ENCODE data around the gene FAM3A.

Gene FAM3A

DNA sequence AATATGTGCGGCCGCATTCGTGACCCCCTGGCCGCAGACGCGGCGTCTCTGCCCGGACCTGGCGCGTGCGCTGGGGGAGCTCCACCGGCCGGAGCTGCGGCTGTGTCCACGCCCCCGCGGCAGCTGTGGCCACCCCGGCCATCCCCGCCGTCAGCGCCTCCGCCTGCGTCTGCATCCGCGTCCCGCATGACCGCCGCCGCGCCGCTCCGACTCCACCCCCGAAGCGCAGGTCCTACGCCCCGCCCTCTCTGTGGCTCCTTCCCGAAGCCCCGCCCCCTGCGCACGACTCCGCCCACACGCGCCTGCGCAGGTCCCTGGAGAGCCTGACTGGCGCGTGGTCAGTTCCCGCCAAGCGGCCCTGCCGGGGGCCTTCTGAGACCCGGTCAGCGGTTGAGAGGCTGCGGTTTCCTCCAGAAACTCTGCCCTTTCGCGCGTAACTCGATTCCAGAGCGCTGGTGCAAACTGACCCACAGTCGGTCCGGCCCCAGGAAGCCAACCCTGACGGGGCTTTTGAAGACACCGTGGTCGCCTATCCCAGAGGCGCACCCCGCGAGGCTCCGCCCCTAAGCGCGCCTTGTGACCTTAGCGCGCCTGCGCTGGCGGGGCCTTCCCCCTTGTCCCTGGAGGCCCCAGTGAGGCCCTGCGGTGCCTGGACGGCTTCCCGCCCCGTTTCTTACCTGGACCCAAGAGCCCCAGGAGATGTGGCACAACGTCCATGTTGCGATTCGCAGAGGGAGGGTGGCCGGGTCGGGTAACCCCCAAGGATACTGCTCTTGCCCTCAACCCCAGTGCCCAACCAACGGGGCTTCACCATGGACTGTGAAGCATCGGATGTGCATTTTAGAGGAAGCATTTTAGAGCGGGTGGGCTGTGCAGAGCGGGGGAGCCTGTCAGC is 37.1 kb downstream of the FAM3A start, which contains the start of gene LAGE3:
TSS of gene LAGE3 (minus strand) at position 554 of the 895 bp plus-strand sequence. CDS start at position 188, 366 bp downstream.
- DNase-seq = peak; percentile 95

DNA sequence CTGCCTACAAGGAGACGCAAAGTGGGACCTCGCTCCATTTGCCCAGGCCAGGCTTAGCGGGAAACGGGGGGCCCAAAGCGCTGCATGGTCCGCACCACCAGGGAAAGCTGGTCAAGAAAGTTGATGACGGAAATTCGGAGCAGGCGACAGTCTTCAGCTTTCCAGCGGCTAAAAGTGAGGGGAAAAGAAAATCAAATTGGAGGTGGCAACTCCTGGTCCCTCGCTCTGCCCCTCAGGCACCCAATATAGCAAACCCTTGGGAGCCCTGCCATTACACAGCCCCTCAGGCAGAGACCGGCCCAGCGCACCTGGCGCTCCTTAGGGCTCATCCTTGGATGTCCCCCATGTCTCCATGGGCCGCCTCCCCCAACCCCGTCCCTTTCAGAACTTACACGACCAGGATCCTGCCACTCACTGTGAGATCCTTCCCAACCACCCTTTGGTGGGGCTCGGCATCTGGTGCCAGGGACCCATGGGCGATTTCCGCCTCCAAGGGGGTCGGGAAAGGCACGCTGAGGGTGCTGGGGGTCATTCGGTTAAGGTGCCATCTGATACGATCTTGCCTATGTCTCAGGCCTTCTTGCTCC is 38.0 kb downstream of the FAM3A start:
- no peak for DNase-seq

DNA sequence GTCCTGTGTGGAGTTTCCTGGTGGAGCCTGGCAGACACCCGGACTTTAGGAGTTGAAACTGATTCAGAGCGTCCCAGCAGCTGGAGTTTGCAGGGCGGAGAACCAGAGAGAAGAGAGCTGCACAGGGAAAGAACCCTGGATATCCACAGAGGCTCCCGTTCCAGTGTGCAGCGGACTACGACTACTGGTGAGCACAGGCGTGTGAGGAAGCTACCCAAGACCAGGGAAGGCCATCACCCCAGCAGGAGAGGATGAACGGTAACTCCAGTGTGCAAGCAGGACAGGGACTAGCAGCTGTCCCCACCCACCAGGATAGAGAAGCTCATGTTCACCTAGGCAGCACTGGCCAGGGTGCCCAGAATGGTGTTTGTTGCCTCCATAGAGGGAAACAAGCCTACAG is 39.2 kb downstream of the FAM3A start:
- DNase-seq = no peak

DNA sequence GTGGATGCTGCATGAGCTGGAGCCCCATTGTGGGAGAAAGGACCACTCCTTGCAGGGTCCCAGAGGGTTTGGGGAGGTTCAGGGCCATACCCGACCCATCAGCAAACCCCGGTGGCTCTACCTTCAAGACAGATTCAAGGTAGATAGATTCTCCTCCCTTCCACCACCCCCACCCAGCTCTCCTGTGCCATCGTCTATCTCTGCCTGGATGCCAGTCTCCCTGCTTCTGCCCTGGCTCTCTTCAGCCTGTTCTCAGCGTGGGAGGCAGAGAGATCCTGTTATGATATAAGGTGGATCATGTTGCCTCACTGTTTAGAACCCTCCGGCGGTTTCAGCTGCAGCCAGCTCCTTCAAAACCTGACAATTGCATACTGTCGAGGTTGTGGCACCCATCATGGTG is 42.3 kb downstream of the FAM3A start:
- DNase-seq = no peak

DNA sequence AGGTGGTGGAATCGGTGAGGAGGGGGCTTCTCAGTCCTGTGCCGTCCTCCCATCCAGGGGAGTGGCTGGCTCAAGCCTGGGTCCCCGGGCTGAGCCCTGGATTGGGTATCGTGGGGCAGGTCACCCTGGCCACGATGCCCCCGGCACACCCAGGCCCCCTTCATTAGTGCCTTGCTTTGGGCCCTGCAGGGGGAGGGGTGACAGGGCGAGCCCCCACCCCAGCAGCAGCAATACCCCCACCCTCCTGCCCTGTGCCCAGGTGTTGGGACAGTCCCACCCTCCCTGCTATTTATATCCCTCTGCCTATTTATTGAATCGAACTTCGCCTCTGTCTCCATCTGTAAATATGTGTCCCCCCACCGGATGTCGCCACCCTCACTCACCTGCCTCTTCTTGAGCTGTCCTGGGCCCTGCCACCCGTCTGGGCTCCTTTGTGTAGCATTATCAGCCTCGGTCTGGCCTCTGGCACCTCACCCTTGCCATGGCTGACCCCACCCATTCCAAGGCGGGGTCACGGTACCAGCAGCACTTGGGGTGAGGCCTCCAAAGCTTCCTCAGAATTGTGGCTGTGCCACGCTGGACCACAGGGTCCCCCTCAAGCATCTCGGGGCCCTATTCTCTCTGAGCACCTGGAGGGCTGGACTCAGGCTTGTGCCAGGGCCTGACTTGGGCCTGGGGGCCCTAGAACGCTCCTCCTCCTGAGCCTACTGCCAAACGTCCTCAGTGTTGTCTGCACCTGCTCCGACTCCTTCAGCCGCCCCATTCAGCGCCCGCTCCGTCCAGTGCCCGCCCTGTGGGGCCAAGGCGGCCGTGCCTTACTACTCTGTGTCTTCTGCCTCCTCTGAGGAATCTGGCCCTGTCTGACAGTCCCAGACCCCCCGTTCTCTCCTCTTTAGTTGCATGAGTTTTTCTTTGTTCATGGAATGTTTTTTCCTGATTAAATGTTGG is 43.1 kb downstream of the FAM3A start:
- DNase-seq = peak; percentile 64

DNA sequence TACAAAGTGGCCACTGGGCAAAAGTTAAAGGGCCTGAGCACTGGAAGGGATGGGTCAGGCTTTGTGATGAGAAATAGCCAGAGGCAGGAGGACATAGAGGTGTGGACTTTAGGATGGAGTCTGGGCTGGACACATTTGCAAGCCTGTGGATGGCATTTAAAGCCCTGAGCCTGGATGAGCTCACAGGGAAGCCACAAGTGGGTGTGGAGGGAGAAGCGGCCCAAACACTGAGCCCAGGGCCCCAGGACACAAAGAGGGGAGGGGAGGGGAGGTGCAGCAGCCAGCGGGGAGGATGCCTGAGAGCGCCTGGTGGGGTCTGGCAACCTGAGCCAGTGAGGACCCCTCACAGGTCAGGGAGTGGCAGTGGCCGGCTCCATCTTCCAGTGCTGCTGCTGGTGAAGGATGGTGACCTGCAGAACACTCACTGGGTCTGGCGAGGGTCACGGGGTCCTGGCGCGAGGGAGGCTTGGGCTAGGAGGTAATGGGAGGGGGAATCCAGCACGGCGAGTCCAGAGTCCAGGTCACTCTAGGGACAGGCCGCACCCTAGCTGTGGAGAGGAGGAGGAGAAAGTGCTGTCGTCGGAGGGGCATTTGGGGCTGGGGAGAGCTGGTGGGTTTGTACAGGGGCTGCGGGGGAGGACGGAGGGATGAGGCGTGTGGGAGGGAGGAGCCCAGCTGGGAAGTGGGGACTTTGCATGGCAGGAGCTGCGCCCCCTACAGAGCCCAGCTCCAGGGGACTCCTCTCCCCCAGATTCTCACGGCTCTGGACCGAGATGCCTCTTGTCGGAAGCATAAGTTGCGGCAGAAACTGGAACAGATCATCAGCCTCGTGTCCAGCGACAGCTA is 44.0 kb downstream of the FAM3A start:
- no peak for DNase-seq

DNA sequence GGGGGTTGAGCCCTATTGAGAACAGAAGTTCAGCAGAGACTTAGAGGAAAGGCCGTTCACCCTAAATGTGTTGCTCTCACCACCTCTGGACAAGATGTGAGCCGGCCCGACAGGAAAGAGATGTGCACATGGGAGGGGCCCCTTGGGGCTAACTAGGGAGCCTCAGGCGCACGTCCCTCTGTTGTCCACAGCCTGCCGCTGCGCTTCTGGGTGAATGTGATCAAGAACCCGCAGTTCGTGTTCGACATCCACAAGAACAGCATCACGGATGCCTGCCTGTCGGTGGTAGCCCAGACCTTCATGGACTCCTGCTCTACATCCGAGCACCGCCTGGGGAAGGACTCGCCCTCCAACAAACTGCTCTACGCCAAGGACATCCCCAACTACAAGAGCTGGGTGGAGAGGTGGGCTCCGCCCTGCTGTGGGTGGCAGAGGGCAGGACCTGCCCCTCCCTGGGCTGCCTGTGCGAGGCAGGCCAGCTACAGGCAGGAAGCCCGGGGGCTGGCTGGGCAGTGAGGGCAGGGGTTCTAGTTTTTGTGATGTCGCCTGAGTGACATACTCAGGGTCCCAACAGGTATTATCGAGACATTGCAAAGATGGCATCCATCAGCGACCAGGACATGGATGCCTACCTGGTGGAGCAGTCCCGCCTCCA is 45.0 kb downstream of the FAM3A start:
- no peak for DNase-seq

DNA sequence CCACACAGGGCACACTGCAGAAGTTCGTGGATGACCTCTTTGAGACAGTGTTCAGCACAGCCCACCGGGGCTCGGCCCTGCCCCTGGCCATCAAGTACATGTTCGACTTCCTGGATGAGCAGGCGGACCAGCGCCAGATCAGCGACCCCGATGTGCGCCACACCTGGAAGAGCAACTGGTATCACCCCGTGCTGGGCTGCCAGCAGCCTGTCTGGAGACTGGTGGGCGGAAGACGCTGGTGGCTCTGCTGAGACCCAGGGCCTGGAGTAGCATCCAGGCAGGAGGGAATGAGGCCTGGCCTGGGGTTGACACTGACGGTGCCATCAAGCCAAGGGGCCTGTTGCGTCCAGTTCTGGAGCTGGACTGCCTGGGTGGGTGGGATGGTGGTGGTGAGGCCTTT is 45.6 kb downstream of the FAM3A start:
- DNase-seq = no peak

DNA sequence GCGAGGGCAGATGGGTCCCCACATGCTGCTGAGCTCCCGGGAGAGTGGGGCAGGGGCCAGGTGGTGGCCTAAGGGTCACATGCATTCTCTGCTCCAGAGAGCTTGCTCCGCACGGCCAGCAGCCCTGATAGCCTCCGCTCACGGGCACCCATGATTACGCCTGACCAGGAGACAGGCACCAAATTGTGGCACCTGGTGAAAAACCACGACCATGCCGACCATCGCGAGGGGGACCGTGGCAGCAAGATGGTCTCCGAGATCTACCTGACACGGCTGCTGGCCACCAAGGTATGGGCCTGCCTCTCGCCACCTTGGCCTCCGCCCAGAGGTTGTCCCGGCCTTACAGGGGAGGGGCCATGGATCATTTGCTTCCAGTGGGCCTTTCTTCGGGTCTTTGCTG is 46.2 kb downstream of the FAM3A start:
- no peak for DNase-seq

DNA sequence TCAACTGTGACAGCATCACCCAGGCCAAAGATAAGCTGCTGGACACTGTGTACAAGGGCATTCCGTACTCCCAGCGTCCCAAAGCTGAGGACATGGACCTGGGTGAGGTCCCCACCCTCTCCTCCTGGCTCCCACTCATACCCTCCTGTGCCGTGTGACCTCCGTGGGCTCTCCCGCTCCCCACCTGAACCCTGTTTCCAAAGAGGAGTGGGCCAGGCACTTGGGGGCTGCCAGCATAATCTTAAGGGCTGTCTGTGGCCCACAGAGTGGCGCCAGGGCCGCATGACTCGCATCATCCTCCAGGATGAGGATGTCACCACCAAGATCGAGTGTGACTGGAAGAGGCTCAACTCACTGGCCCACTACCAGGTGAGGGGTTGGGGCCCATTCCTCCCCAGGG is 46.9 kb downstream of the FAM3A start:
- no peak for DNase-seq

DNA sequence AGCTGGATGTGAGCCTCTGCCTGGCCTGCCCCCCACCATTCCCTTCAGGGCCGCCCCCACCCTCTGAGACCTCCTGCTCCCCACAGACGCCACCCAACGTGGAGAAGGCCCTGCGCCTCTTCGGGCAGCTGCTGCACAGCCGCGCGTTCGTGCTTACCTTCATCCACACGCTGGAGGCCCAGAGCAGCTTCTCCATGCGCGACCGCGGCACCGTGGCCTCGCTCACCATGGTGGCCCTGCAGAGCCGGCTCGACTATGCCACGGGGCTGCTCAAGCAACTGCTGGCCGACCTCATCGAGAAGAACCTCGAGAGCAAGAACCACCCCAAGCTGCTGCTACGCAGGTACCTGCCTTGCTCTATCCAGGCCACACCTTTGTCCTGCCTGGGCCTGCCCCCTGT is 47.8 kb downstream of the FAM3A start:
- DNase-seq = no peak

DNA sequence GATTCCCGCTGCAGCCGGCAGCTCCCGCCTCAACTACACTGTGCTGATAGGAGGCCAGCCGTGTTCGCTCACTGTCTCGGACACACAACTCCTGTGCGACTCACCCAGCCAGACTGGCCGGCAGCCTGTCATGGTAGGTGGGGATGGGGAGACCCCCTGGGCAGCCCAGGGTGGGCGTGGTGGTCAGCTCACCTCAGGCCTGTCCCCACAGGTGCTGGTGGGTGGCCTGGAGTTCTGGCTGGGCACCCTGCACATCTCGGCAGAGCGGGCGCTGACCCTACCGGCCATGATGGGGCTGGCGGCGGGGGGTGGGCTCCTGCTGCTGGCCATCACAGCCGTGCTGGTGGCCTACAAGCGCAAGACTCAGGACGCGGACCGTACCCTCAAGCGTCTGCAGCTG is 48.5 kb downstream of the FAM3A start:
- DNase-seq = no peak

DNA sequence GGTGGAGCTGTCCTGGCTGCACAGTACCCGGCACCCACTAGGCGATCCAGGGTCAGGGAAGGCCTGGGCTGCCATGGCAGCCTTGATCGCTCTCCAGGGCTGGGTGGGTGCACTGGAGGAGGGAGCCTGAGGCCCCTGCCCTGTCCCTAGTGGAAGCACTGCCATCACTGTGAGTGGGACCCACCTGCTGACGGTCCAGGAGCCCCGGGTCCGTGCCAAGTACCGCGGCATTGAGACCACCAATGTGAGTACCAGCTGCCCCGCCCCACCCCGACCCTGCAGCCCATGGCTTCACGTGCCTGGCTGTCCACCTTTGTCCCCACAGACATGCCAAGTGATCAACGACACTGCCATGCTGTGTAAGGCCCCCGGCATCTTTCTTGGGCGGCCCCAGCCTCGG is 49.1 kb downstream of the FAM3A start:
- no peak for DNase-seq

DNA sequence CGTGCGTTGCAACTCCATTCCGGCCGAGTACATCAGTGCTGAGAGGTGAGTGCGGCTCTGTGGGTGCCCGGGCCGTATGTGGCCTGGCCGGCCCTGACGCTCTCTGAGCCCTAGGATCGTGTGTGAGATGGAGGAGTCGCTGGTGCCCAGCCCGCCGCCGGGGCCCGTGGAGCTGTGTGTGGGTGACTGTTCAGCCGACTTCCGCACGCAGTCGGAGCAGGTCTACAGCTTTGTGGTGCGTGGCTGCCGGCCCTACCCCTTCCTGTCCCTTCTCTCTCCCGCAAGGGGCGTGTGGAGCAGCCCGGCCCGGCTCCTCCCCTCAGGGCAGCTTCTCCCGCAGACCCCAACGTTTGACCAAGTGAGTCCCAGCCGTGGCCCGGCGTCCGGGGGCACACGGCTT is 50.0 kb downstream of the FAM3A start:
- no peak for DNase-seq

DNA sequence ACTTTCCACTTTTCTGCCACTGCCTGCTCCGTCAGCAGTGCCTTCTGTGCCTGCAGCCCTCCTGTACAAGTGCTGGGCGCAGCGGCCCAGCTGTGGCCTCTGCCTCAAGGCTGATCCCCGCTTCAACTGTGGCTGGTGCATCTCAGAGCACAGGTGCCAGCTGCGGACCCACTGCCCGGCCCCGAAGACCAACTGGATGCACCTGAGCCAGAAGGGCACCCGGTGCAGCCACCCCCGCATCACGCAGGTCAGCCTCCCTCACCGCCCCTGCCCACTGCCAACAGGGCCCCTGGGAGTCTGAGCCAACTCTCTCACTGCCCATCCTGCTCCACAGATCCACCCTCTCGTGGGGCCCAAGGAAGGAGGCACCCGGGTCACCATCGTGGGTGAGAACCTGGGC is 50.4 kb downstream of the FAM3A start:
- DNase-seq = no peak

DNA sequence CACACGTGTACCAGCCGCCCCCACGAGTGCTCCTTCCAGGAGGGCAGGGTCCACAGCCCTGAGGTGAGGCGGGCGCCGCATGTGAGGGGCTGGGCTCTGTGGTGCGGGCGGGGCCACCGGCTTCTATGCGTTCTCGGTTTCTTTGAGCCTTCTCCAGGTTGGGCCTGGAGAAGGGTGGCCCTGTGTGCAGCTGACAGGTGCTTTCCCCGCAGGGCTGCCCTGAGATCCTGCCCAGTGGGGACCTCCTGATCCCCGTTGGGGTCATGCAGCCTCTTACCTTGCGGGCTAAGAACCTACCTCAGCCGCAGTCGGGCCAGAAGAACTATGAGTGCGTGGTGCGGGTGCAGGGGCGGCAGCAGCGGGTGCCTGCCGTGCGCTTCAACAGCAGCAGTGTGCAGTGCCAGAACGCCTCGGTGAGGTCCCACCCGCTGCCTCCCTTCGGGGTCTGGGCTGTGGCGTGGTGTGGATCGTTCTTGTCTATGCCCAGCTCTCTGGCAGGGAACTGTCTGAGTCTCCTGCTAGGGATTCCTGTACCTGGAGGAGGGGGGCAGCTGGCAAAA is 51.1 kb downstream of the FAM3A start:
- DNase-seq = no peak

DNA sequence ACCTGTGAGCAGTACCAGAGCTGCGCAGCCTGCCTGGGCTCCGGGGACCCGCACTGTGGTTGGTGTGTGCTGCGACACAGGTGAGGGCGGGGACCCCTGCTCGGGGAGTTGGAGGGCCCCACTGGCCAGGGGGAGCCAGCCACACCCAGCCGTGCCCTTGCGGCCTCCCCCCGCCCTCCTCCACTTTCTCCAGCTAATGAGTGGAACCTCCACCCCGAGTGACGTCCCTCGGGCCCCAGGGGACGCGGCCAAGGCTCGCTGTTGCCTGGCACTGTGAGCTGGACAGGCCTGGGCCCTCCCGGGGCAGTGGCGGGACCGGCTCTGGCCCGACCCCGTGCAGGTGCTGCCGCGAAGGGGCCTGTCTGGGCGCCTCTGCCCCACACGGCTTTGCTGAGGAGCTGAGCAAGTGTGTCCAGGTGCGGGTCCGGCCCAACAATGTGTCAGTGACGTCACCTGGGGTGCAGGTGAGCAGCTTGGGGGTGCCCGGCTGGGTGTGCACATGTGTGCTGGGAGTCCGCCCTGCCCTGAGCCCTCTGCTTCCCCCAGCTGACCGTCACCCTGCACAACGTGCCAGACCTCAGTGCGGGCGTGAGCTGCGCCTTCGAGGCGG is 52.3 kb downstream of the FAM3A start:
- no peak for DNase-seq

DNA sequence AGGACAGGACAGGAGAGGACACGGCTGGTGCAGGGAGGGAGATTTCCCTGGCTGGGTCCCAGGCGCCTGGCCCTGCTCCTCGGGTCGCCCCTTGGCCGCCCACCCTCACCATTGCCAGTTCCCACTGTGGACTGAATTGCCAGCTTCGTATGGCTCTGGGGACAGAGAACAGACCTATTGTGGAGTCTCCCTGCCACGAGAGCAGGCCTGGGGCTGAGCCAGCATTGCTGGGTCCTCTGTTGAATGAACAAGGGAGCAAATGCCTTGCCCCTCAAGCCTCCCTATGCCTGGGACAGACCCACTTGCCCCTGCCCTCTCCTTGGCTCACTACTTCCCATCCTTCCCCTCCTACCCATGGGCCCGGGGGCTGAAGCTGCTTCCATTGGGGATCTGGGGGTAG is 53.6 kb downstream of the FAM3A start:
- no peak for DNase-seq

DNA sequence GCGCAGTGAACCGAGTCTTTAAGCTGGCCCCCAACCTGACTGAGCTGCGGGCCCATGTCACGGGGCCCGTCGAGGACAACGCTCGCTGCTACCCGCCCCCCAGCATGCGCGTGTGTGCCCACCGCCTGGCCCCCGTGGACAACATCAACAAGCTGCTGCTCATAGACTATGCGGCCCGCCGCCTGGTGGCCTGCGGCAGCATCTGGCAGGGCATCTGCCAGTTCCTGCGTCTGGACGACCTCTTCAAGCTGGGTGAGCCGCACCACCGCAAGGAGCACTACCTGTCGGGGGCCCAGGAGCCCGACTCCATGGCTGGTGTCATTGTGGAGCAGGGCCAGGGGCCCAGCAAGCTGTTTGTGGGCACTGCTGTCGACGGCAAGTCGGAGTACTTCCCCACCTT is 55.7 kb downstream of the FAM3A start:
- DNase-seq = no peak

DNA sequence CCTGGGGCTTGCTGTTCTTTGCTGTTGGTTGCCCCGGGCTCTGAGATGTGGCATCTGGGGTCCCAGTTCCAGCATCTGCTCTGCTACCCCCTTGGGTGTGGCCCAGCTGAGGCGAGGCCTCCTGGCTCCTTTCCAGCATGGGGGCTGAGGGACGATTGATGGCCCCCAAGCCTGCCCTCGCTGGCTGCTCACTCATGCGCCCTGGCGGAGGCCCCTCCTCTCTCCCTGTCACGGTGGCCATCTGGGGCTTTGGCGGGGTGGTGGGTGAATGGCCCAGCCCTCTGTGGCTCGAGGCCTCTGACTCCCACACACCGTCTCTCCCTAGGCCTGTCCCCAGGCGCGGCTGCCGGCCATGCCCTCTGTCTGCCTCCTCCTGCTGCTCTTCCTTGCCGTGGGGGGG is 56.2 kb downstream of the FAM3A start:
- peak; percentile 47 for DNase-seq

Data from hematopoietic multipotent progenitor cell treated with erythropoietin and hydrocortisone succinate and interleukin-3 and kit ligand, for 4 days (in vitro differentiated cells).